ENCODE results near the gene SLC17A9.
A peak's percentile ranks its signal among the peaks of the same experiment; 100 is the strongest.
"Not testable (repeated sequence)": the region's sequence is repeated elsewhere in the genome, so short reads cannot be mapped to it uniquely, and the experiment has no call there.

Gene SLC17A9

DNA sequence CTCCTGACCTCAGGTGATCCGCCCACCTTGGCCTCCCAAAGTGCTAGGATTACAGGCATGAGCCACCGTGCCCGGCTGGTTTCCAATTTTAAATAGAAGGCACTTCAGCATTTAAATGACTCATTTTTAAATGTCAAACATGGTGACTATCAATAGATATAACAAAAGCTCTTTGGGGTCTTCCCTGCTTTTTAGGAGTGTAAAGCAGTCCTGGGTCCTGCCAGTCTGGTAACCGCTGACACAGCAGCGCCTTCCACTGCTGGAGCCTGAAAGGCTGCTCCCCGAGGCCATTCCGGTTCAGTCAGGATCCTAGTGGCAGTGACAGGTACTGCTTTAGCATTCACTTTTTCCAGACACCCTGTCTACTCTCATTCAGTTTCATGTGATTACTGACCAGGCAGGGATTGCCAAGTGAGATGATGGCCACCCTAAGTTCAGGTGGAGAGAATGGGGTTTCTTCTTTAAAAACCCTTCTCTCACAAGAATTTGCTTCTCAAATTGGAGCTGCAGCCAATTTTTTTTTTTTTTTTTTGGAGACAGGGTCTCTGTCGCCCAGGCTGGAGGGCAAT lies 31.3 kb upstream of the SLC17A9 start:
- DNase-seq (ENCODE audit: low spot score) = peak; percentile 69

DNA sequence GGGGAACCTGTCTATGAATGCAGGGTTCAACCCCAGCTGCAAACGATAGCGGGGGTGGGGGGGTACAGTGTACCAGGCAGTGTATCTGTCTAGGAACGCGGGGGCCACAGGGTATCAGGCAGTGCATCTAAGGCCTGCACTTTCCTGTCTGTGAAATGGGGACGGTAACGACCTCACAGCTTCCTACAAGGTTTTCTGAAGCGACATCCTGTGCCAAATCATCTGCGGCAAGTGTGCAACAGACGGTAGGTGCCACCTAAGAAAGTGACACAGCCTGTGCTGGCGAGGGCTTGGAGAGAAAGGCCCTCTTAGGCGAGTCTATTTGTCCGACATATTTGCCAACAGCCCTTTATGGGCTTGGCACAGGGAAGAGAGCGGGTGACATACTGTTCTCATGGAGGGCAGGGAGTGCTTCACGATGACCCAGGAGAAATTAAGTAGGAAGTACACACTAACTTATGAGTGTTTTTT lies 30.0 kb upstream of the SLC17A9 start:
- peak; percentile 66 for DNase-seq (ENCODE audit: low spot score)

DNA sequence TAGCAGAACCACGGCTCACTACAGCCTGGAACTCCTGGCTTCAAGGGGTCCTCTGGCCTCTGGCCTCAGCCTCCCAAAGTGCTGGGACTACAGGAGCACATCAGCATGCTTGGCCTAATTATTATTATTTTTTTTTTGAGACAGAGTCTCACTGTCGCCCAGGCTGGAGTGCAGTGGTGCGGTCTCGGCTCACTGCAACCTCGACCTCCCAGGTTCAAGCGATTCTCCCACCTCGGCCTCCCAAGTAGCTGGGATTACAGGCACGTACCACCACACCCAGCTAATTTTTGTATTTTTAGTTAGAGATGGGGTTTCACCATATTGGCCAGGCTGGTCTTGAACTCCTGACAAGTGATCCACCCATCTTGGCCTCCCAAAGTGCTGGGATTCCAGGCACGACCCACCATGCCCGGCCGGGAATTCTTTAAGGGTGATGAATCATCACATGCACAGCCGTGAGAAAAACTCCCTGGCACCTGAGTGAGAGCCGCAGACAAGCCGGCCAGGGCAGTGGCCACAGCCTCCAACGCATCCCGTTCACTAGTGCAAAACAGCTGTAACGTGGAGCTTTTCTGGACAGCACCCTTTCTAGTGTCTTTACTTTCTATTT lies 29.3 kb upstream of the SLC17A9 start:
- DNase-seq (ENCODE audit: low spot score) = not testable (repeated sequence)

DNA sequence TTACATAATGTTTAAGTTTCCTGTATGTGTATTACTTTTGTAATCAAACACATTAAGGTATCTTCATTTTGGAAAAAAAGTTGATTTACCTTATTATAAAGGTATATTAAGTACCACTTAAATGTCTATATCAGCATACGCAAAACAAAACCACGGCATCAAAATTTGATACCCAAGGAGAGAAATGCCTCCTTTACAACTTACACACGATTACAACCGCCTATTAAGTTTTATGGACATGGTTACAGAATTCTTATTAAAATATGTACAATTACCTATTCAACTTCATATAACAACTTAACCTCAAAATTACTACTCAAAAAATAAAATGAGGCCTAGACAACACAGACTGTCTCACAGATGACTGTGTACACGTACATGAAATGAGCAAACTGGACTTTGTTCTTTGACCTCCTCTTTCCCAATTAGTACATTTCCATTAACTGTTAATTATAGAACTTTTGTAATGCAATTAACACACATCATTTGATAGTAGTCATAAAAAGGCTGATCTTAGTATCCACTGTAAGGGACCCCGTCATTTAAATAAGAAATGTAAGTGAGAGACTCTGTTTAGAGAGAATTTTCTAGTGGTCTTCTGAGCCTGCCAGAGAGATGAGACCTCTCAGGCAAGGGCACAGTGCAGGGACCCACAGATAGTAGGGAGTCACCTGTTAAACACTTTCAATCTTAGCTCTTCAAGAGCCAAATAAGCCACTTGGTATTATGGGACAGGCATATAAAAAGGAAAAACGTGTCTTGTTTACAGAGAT lies 28.7 kb upstream of the SLC17A9 start:
- DNase-seq (ENCODE audit: low spot score) = no peak

DNA sequence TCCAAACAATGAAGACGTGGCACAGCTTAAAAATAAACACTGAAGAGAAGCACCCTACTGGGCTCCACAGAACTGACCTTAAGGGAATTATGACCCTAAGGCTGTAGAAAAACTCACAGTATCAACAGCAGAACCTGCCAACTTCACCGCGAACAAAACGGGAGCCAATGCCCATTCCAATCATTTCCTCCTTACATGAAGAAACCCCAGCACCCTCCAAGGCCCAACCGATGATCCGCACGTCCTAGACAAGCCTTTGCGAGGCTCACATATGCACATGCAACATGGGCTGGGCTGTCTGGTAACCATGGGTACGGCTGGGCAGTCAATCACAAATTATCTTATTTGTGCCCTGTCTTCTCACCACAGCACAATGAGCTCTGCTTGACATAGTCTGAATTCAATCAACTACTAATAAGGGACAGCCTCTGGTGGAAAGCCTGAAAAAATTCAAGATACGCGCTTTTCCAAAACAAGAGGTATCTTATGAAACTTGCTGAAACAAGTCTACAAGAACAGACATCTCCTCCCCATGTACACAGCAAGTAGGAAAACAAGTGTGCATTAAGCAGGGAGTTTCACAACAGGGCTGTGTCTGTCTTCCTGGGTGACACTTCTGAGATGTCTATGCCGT lies 27.9 kb upstream of the SLC17A9 start:
- peak; percentile 50 for DNase-seq (ENCODE audit: low spot score)

DNA sequence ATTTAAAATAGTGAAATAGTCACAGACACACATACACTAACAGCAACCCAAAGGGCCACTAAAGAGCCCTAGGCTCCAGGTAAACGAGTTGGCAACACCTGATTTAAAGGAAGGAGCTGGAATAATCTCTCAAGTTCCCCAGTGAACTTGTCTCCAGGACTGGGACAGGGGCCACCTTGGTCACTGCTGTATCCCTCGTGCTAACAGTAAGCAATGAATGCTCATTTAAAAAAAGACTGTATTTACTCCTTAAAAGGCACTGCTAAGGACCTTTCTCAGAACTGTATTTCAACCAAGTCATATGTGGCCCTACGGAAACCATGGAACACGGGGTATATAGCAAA lies 27.5 kb upstream of the SLC17A9 start:
- no peak for DNase-seq (ENCODE audit: low spot score)

DNA sequence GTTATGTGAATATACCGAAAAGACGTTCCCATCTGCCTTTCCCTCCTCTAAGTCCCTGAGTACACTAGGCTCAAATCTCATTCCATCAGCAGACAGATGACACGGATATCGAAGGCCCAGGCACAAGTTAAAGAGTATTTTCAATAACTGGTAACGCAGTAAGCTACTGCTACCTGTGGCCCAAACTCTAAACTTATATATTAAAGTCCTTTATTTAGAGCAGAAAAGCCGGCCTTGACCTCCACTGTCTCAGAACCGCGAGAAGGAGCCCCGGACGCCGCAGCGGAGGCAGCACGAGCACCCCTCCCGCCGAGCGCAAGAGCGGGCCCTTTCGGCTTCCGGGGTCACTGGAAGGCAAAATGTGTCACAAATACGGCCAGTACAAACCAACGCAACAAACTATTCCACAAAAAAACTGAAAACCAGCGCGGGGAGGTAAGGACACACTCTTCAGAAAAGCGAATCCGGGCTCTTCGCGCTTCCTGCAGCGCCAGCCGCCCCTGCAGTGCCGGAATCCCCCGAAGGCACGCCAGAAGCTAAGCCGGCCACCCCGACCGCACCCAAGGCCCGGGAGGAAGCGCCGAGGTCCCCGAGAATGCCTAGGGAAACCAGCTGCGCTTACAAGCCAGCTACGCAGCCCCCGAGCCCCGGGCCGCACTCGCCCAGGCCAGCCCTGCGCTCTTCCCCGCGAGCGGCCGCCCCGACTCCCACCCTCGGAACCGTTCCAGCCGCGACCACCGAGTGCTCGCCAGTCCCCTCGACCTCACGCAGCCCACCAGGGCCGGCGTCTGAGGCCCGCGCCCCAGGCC lies 26.9 kb upstream of the SLC17A9 start:
- DNase-seq (ENCODE audit: low spot score) = peak; percentile 36

DNA sequence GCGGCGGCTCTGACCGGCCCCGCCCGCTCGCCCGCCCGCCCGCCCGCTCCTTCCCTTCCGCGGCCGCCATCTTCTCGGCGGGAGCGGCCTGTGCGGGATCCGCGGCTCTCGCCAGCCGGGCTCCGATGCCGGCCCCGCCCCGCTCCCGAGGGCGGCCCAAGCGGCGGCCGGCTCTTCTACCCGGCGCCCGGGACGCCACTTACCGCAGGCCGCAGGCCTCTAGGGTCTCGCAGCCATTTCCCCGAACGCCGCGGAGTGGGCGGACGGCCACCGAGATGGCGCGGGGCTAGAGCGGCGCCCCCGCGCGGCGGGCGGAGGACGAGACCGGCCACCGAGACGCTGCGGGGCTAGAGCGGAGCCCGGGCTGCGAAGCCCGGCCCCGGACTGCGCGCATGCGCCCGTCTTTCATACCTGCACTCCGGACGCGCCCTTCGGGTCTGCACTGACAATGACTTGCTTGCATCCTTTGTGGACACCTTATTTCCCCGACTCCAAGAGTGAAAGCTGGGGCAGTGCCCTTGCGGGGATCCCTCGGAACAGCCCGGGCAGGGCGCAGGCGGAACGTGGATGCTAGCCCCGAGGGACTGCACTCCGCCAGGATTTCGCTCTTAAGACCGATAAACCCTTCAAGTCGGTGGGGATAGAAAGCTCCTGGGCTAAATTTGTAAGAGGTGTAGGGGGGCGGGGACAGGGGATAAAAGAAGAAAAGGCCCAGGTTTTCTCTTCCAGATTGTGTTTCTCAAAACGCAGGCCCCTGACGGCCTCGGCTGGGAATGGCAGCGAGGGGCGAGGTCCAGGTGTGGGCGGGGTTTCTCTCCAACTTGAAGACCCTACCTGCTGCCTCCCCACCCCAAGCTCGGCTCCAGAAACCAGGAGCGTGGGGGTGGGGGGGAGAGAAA lies 26.0 kb upstream of the SLC17A9 start, which contains the start of gene DIDO1:
TSS of gene DIDO1 (minus strand) at position 277 of the 899 bp plus-strand sequence.
- DNase-seq (ENCODE audit: low spot score) = peak; percentile 91

DNA sequence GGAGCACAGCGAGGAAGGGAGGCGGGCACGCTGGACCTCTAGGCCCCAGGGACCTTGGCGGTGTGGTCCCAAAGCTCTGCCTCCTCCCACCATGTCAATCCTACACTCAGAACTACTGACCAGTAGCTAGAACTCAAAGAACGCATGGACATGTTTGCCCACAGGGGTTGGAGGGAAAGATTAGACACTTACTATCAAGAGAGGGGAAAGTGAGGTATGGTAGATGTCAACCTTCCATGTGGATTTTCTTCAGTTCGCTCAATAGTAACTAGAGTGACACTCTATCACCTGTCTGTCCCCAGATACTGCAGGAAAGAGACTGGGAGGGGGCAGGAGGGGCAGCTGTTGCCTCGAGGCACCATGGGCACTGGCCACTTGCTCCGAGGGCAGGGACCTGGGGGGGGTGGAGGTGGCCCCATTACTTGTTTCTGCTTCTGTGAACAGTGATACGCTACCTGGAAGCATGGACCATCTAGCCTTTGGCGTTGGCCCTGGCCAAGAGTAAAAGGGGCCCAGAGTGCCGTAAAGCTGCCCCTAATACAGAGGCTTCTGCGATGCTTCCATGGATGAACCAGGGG lies 25.3 kb upstream of the SLC17A9 start:
- DNase-seq (ENCODE audit: low spot score) = no peak

DNA sequence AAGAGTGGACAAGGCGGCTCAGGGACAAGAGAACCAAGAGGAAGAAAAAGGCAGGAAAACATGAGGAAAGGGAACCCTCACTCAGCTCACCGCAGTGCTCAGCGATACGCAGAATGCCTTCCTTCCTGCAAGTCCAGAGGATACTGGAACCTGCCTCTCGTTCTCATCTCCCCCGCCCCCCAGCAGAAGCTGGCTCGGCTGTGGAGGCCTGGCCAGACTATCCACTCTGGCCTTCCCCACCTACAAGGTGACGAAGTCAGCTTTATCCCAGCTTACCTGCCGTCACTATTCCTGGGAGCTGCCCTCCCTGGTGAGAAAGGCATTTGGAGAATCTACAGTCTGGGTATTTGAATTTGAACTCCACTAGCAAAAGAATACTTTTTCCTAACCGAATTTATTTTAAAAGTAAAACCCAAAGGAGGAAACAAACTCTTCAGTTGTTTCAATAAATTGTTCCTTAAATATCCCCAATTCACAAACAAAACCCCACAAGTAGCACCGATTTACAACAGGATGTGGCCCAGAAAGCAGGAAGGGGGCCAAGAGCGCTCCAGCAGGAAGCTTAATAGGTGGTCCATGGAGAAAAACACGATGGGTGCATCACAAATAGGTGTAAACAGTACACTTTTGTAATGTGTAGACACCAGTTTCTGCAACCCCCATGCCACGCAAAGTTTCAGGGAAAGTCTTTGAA lies 24.1 kb upstream of the SLC17A9 start:
- DNase-seq (ENCODE audit: low spot score) = no peak

DNA sequence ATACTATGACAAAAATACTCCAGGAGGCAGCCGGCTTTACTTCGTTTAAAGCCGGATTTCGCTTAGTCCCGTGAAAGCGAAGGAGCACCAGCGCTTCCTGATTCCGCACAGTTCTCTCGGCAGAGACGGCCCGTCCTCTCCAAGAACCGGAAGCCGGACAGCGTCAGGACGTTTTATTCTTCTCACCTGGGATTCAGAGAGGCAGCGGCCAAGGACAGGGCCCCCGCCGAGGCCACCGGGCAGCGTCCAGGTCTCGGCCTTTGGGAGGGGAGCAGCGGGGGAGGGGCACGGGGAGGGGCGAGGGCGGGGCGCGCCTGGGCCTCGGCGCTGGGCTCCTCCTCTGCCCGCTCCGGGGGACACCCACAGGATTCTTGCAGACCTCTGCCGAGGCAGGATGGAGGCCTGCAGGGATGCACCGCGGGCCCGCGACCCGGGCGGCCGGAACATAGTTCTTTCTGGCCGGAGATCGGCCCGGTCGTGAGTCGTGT lies 23.4 kb upstream of the SLC17A9 start:
- DNase-seq (ENCODE audit: low spot score) = peak; percentile 37

DNA sequence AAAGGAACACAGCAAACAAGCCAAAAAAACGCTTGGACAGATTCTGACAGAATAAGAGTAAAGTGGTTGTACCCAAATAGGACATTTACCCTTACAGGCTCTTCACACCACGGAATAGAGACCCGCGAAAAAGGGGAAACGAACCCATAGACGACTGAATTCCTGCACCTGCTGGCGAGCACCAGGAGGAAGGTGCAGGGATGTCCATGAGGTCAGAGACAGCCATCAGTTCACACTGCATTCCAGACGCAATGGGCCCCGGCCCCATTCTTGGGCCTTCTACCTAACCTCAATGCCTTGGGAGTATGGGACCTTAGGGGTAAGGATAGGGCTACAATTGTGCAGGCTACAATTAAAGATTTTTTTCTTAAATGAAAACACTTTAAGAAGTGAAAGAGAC lies 21.0 kb upstream of the SLC17A9 start:
- DNase-seq (ENCODE audit: low spot score) = no peak

DNA sequence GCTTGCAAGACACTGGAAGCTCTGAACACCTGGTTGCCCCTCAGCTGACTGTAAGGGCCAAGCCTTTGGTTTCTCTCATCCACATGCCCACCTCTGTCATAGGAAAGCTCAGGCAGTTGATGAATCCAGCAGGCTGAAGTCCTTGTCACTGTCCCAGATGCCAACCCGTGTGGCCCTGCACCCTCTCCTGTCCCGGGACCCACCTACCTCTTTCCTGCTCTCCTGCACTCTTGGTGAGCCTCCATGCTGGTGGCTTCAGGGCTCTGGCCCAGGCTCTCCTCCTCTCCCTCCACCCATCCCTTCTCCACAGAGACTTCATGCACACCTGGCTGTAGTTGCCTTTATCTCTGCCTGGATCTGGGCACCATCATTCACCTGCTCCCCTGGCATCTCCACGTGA lies 18.5 kb upstream of the SLC17A9 start:
- DNase-seq (ENCODE audit: low spot score) = no peak

DNA sequence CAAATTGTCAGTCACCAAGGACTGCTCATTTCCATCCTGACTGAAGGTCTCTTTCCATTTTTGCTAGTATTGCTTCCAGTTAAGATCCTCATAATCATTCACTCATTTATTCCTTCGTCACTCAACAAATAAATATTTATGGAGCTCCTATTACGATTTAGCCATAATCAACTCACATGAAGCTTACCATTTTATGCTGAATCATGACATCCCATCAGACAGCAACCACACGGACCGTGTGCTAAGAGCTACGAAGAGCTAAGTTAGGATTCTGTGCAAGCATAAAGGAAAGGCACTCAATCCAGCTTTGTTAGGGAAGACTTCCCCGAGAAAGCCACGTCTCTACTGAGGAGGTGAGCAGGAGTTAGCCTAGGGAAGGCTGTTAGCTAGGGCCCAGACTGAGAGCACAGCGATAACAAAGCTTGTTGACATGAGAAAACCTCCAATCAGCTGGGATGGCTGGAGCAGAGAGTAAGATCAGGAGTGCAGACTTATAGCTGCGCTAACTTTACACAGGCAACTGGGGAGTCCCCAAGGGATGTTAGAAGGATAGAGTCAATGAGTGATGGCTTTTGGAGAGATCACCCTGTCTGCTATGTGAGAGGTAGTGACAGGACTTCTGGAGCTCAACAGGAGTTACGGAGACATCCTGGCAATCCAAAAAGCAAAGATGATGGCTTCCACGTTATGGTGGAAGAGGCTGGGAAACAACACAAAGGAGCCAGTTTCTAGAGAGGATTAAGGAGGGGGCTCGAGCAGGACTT lies 17.1 kb upstream of the SLC17A9 start:
- DNase-seq (ENCODE audit: low spot score) = no peak

DNA sequence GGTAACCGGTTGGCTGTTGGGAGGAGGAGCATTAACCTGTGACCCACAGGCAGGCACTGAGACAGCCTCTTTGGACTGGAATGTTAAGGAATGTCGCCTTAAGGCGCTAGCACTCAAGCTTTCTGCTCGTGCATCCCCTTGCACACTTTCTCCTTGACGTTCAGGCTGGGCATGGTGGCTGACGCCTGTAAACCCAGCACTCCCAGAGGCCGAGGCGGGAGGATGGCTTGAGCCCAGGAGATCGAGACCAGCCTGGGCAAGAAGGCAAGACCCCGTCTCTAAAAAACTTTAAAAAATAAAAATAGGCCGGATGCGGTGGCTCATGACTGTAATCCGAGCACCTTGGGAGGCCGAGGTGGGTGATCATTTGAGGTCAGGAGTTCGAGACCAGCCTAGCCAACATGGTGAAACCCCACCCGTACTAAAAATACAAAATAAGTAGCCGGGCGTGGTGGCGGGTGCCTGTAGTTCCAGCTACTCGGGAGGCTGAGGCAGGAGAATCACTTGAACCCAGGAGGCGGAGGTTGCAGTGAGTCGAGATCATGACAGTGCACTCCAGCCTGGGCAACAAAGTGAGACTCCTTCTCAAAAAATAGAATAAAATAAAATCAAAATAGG lies 16.4 kb upstream of the SLC17A9 start:
- DNase-seq (ENCODE audit: low spot score) = no peak

DNA sequence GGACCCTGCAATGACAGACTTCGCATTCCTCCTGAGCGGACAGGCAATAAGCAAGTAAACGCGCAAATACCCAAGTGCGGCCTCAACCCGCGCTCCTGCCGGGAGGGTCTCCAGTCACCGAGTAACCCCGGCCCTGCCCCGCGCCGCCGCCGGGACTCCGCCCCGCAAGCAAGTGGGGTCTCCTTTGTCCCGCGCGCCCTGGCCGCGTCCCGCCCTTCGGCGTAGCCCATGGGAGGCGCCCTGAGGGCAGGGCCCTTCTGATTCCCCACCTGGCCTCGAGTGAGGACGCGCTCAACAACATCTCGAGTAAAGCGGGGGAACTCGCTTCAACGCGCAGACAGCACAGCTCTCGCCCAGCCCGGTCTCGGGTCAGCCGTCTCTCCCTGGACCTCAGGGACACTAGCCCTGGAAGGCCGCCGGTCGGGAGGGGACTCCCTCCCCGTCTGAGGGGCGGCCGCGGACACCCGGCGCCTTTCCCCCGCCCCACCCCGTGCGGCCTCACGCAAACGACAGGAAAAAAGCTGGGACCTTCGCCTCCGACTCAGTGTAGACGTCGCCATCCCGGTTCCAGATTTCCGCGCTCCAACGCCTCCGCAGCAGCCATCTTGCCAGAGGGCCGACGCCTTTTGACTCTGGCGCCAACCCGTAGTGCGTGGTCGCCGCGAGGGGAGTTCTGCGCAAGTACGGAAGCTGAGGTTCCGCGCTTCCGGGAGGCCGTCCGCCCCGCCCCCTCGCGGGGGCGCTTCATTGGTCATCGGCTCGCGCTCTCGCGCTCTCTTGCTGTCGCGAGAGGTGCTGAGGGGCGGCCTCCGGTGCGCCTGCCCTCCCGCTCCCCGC lies 15.0 kb upstream of the SLC17A9 start:
- peak; percentile 97 for DNase-seq (ENCODE audit: low spot score)

DNA sequence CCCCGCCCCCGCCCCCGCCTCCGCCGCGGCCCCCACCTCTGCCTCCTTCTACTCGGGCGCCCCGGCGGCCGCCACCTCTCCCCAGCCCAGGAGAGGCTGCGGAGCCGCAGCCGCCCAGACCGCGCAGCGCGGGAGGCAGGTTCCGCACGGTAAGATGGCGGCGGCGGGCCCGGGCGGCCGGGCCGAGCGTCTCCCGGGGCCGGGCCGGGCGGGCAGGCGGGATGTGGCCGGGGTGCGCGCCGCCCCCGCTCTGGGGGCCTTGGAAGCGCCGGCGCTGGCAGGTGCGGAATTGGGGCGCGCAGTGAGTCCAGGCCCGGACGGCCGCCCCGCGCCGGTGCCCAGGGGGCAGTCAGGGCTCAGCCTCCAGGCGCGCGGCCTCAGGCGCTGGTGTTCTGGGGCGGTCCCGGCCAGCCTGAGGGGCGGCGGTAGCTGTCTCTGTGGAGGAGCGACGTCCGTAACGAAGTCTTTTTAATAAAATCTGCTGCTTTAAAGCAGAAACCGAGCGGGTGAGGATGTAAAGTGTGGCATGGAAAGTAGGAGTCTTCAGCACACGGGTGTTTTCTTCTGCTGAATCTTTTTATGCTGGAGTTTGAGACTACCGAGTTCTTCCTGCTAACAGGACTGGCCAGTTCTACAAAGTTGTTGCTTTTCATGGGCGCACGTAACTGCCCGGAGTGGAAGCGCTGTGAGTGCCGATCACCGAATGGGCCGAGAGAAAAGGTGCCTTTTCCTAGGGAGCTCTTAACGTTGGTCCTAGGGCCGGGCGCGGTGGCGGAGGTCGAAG lies 14.2 kb upstream of the SLC17A9 start, which contains the start of gene GID8:
TSS of gene GID8 (plus strand) at position 43 of the 784 bp plus-strand sequence. CDS start 3,356 bp downstream, outside the sequence.
- DNase-seq (ENCODE audit: low spot score) = peak; percentile 35
